ENCODE measurements around the gene FBXO47. TPM values are rescaled to one million over a fixed set of nuclear protein-coding genes. Genes with fewer than 3 reads are reported as not detected.

Gene FBXO47
- total and polyA plus RNA-seq, 2 donors (not counting 1 experiment from before 2014, with no cell fraction given) = not detected

DNA sequence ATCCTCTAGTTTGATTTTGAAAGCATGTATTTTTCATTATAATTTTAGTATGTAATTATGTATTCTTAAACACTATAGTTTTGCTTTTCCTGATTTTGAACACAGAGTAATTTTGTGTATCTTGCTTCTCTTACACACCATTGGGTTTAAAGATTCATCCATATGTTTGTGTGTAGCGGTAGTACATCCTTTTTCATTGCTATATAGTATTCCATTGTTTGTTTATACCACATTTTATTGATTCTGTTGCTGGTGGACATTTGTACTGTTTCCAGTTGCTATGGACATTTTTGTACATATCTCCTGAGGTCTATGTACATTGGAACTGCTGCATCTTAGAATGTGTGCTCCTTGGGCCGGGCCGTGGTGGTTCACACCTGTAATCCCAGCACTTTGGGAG lies 62.3 kb downstream of the FBXO47 start:
- peaks cover 97% of the 10 kb centered on the region for H3K79me2 ChIP-seq (ENCODE audit: control insufficient read depth, insufficient read depth, low read length)

DNA sequence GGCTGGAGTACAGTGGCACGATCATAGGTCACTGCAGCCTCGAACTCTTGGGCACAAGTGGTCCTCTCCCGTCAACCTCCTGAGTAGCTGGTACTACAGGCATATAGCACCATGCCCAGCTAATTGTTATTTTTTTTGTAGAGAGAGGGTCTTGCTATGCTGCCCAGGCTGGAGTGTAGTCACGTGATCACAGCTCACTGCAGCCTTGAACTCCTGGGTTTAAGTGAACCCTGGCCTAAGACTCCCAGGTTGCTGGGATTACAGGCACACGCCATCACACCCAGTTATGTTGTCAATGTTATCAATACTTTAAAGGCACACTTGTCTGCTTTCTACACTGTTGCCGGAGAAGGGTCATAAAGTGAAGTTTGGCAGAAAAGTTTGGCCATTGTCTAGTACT lies 63.8 kb downstream of the FBXO47 start:
- 100% methylated on average over 1 of the region's 6 CpGs for WGBS (ENCODE audit: insufficient coverage)
- Histone ChIP-seq H3K36me3 (replicated peaks in 1 of 2; ENCODE audit: control extremely low read depth in 1 of 2, control insufficient read depth in 1 of 2, extremely low read depth in 1 of 2, insufficient read depth in 2 of 2, low read length in 1 of 2) (peaks cover 8 to 50% of the 10 kb centered on the region in 2 experiments), H3K4me1 (ENCODE audit: control insufficient read depth in 2 of 2, insufficient read depth in 2 of 2, low read length in 2 of 2) (peaks cover 31 to 61% of the 10 kb centered on the region in 2 donors), H3K79me2 (ENCODE audit: control insufficient read depth, insufficient read depth, low read length) (peaks cover 98% of the 10 kb centered on the region), H3K4me2 (replicated peaks; ENCODE audit: low read depth, low read length, poor library complexity, severe bottlenecking) (no peak overlapping the region), H3K27ac (ENCODE audit: low read length in 2 of 2) (no peak overlapping the region), H3K9me3 (ENCODE audit: control extremely low read depth in 1 of 3, control insufficient read depth in 2 of 3, insufficient read depth in 1 of 3, low read length in 2 of 3) (no peaks in the 10 kb centered on the region), H4K20me1 (ENCODE audit: control insufficient read depth, insufficient read depth, low read length, poor library complexity, severe bottlenecking) (peaks cover 44% of the 10 kb centered on the region), H2AFZ (ENCODE audit: insufficient read depth, low read depth, low read length, poor library complexity, severe bottlenecking) (no peak overlapping the region), H3K4me3 (ENCODE audit: control extremely low read depth in 1 of 5, extremely low read depth in 1 of 5, insufficient read depth in 1 of 5, low read depth in 2 of 5, low read length in 4 of 5) (no peak overlapping the region), H3K9ac (ENCODE audit: low read length) (no peak overlapping the region), H3K27me3 (replicated peaks in 1 of 4; ENCODE audit: control extremely low read depth in 1 of 4, control insufficient read depth in 3 of 4, insufficient read depth in 4 of 4, low read length in 3 of 4) (no peaks in the 10 kb centered on the region)
- ChIA-PET POLR2A (interaction anchor here (1.1 kb wide), 1 partner anchor 32 kb away, joined by 4 read pairs; no protein-coding TSS in a partner anchor), CTCF (no interaction called here)
- no peaks in the 10 kb centered on the region for H3K27me3 Mint-ChIP-seq
- no peak for TF ChIP-seq EZH2 (IDR thresholded peaks at IDR 0.05; ENCODE audit: borderline replicate concordance, insufficient read depth, low read depth, low read length, poor library complexity, severe bottlenecking)
- no peak for TF ChIP-seq CTCF (IDR thresholded peaks at IDR 0.05)
- intact Hi-C loops (cut with micrococcal nuclease) = no loop called here
- peaks cover 45% of the 10 kb centered on the region for H3K4me1 Mint-ChIP-seq
- H3K9me3 Mint-ChIP-seq (ENCODE audit: insufficient read depth) = no peaks in the 10 kb centered on the region
- H3K27ac Mint-ChIP-seq = no peak overlapping the region
- no peak overlapping the region for H3K4me3 Mint-ChIP-seq
- DNase-seq (no peak), ATAC-seq (ENCODE audit: low read depth) (no peak)

More for the DNA sequence above, 62.3 kb downstream of the FBXO47 start:
- Mint-ChIP-seq H3K9me3 (ENCODE audit: insufficient read depth) (no peaks in the 10 kb centered on the region), H3K4me1 (peaks cover 38% of the 10 kb centered on the region), H3K27me3 (no peaks in the 10 kb centered on the region), H3K27ac (peak overlapping the region; percentile 56), H3K4me3 (no peak overlapping the region)
- Histone ChIP-seq H3K4me1 (ENCODE audit: control insufficient read depth in 2 of 2, insufficient read depth in 2 of 2, low read length in 2 of 2) (peaks cover 16 to 48% of the 10 kb centered on the region in 2 donors), H3K9me3 (ENCODE audit: control extremely low read depth in 1 of 3, control insufficient read depth in 2 of 3, insufficient read depth in 1 of 3, low read length in 2 of 3) (no peaks in the 10 kb centered on the region), H3K4me3 (ENCODE audit: control extremely low read depth in 1 of 5, extremely low read depth in 1 of 5, insufficient read depth in 1 of 5, low read depth in 2 of 5, low read length in 4 of 5) (no peak overlapping the region), H3K4me2 (replicated peaks; ENCODE audit: low read depth, low read length, poor library complexity, severe bottlenecking) (no peak overlapping the region), H3K9ac (ENCODE audit: low read length) (no peak overlapping the region), H3K27ac (ENCODE audit: low read length in 2 of 2) (peak overlapping the region in 1 of 2 donors; percentile 19), H3K36me3 (replicated peaks in 1 of 2; ENCODE audit: control extremely low read depth in 1 of 2, control insufficient read depth in 1 of 2, extremely low read depth in 1 of 2, insufficient read depth in 2 of 2, low read length in 1 of 2) (peaks cover 8 to 52% of the 10 kb centered on the region in 2 experiments), H4K20me1 (ENCODE audit: control insufficient read depth, insufficient read depth, low read length, poor library complexity, severe bottlenecking) (peaks cover 53% of the 10 kb centered on the region), H2AFZ (ENCODE audit: insufficient read depth, low read depth, low read length, poor library complexity, severe bottlenecking) (no peak overlapping the region), H3K27me3 (replicated peaks in 1 of 4; ENCODE audit: control extremely low read depth in 1 of 4, control insufficient read depth in 3 of 4, insufficient read depth in 4 of 4, low read length in 3 of 4) (no peaks in the 10 kb centered on the region)
- ChIA-PET CTCF (interaction anchor here (0.7 kb wide), 1 partner anchor 308 kb away, joined by 3 read pairs; no protein-coding TSS in a partner anchor), POLR2A (no interaction called here)
- ATAC-seq (ENCODE audit: low read depth) = no peak
- intact Hi-C loops (cut with micrococcal nuclease) = no loop called here
- no peak for TF ChIP-seq EZH2 (IDR thresholded peaks at IDR 0.05; ENCODE audit: borderline replicate concordance, insufficient read depth, low read depth, low read length, poor library complexity, severe bottlenecking)
- TF ChIP-seq CTCF (IDR thresholded peaks at IDR 0.05) = no peak
- WGBS (ENCODE audit: insufficient coverage) = no CpG with 5 or more reads among the region's 3 CpGs
- DNase-seq = no peak
